ENCODE measurements around the gene RBM42. TPM values are rescaled to one million over a fixed set of nuclear protein-coding genes. Genes with fewer than 3 reads are reported as not detected.

RBM42 gene
- total and polyA plus RNA-seq, 9 of the 15 experiments (the other 6 are each of a cell fraction or from before 2014, with no cell fraction given), result 5.7 to 149 (median 32.4) TPM

GRCh38 chr19:35641515-35642151 lies 12.8 kb downstream of the RBM42 start, which contains the start of gene ETV2 (continued):
- TF ChIP-seq ELK3 (CRISPR knock-in tag; IDR thresholded peaks at IDR 0.05), result no peak
- no peak for TF ChIP-seq KDM2B (CRISPR knock-in tag; IDR thresholded peaks at IDR 0.05)
- TF ChIP-seq E2F4 (CRISPR knock-in tag; IDR thresholded peaks at IDR 0.05; ENCODE audit: low read depth), result no peak
- TF ChIP-seq ZNF140 (CRISPR knock-in tag; IDR thresholded peaks at IDR 0.05), result no peak
- no peak for TF ChIP-seq ZNF707 (CRISPR knock-in tag; conservative IDR thresholded peaks at IDR 0.05)
- peak; percentile 42; the same call in 1 of the 2 replicates for TF ChIP-seq EP300 (IDR thresholded peaks at IDR 0.05; ENCODE audit: low read length)
- TF ChIP-seq ZNF12 (CRISPR knock-in tag; IDR thresholded peaks at IDR 0.05), result no peak
- no peak for TF ChIP-seq SIRT6 (IDR thresholded peaks at IDR 0.05; ENCODE audit: low read depth, low read length)
- no peak for TF ChIP-seq CHCHD3 (CRISPR knock-in tag; IDR thresholded peaks at IDR 0.05)
- TF ChIP-seq, protein P1, sequence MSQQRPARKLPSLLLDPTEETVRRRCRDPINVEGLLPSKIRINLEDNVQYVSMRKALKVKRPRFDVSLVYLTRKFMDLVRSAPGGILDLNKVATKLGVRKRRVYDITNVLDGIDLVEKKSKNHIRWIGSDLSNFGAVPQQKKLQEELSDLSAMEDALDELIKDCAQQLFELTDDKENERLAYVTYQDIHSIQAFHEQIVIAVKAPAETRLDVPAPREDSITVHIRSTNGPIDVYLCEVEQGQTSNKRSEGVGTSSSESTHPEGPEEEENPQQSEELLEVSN (IDR thresholded peaks at IDR 0.05; ENCODE audit: borderline replicate concordance in 1 of 2, extremely low read depth in 1 of 2, insufficient read depth in 1 of 2, insufficient read length in 1 of 2, low read depth in 1 of 2, low read length in 1 of 2, poor library complexity in 1 of 2, severe bottlenecking in 1 of 2), result no peak
- TF ChIP-seq PHB2 (IDR thresholded peaks at IDR 0.05; ENCODE audit: low read depth), result no peak
- no peak for TF ChIP-seq DIDO1 (tag; IDR thresholded peaks at IDR 0.05; ENCODE audit: low read depth)
- TF ChIP-seq ETV1 (tag; conservative IDR thresholded peaks at IDR 0.05; ENCODE audit: low read depth), result peak; percentile 77
- no peak; the same call in 1 of the 2 replicates for TF ChIP-seq ZNF592 (IDR thresholded peaks at IDR 0.05)
- no peak for TF ChIP-seq ZNF830 (CRISPR knock-in tag; IDR thresholded peaks at IDR 0.05)
- TF ChIP-seq ZNF445 (CRISPR knock-in tag; IDR thresholded peaks at IDR 0.05; ENCODE audit: low read depth), result no peak
- TF ChIP-seq XRCC3 (IDR thresholded peaks at IDR 0.05), result no peak
- peak; percentile 13; the same call in 1 of the 2 replicates for TF ChIP-seq JUN (IDR thresholded peaks at IDR 0.05; ENCODE audit: borderline replicate concordance, low read depth, low read length)
- no peak for TF ChIP-seq JUN (CRISPR knock-in tag; IDR thresholded peaks at IDR 0.05; ENCODE audit: borderline replicate concordance)

Data from K562 (cell line).